Activated naive CD8-positive, alpha-beta T cell (primary cell): ENCODE data around the gene CCDC154.

Experiments used
- H3K27ac Mint-ChIP-seq: one replicate; pipeline ENCODE4 v1.8.0; 2021; ENCODE audit warnings: mixed read lengths
- H3K27me3 Mint-ChIP-seq: one replicate; pipeline ENCODE4 v1.8.0; 2021; ENCODE audit warnings: mixed read lengths
- H3K36me3 Mint-ChIP-seq: one replicate; pipeline ENCODE4 v1.8.0; 2021; ENCODE audit warnings: mixed read lengths
- H3K4me1 Mint-ChIP-seq: one replicate; pipeline ENCODE4 v1.8.0; 2021; ENCODE audit warnings: low read depth, mixed read lengths
- H3K4me3 Mint-ChIP-seq: one replicate; pipeline ENCODE4 v1.8.0; 2021; ENCODE audit warnings: mild to moderate bottlenecking, mixed read lengths
- H3K9me3 Mint-ChIP-seq: one replicate; pipeline ENCODE4 v1.8.0; 2021; ENCODE audit warnings: low read depth, mixed read lengths

Gene CCDC154

DNA sequence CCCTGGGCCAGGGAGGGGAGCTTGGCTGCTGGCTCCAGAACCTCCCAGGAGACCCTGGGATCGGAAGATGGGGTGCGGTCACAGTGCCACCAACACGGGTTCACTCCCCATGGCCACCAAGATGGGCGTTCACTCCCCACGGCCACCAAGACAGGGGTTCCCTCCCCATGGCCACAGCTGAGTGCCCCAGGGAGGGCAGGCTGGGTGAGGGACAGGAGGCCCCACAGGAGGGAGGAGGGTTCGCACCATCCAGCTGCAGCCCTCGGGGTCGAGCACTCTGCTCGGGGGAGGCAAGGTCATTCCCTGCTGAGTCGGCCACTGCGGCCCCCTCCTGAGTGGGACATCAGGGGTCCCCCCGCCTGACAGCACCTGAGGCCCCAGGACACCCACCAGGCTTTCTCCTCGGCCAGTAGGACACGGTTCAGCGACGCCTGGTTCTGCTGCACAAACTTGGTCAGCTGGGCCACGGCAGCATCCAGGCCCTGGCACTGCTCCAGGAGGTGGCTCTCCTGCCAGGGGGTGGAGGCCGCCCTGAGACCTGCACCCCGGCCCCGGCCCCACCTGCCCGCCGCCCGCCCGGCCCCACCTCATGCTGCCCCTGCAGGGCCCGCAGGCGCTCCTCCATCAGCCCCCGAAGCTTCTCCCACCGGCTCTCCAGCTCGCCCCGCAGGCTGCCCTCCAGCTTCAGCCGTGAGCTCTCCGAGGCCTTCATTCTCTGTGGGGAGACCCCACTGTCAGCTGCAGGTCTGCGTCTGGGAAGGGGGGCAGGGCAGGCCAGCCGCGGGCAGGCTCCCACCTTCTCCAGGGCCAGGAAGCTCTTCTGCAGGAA, 5.9 kb downstream of the CCDC154 start:
- Mint-ChIP-seq H3K4me3 (no peak overlapping the region), H3K27ac (no peak overlapping the region), H3K36me3 (no peaks in the 10 kb centered on the region), H3K27me3 (no peaks in the 10 kb centered on the region), H3K4me1 (no peaks in the 10 kb centered on the region), H3K9me3 (no peaks in the 10 kb centered on the region)

- Mint-ChIP-seq H3K9me3 (no peaks in the 10 kb centered on the region), H3K27ac (no peak overlapping the region), H3K27me3 (no peaks in the 10 kb centered on the region), H3K36me3 (no peaks in the 10 kb centered on the region), H3K4me1 (no peaks in the 10 kb centered on the region), H3K4me3 (no peak overlapping the region)
These were observed 6.8 kb downstream of the CCDC154 start for GRCh38 chr16:1437606-1438005.

DNA sequence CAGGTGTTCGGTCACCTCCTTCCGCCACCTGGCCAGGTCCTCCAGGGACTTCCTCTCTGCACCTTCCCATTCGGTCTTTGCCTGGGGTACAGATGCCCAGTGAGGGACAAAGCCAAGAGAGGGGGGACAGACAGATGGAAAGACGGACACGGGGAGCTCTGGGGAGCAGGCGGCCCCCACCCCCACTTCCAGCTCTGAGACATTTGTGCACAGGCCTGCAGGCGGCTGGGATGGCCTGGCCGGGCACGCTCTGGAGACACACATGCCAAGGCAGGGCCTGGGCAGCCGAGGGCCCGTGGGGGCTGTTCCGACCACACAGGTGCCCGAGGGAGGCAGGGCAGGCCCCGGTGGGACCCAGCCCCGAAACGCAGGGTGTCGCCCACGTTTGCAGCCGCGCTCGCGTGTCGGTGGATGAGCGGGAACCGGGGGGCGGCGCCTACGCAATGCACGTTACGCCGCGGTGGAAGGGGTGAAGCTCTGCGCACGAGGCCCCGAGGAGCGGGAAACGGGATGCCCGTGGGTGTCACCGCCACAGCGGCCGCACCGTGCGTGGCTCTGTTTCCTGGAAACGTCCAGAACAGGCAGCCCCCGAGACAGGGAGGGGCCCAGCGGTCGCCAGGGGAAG, 7.5 kb downstream of the CCDC154 start:
- H3K27ac Mint-ChIP-seq, result no peak overlapping the region
- no peaks in the 10 kb centered on the region for H3K4me1 Mint-ChIP-seq
- no peaks in the 10 kb centered on the region for H3K27me3 Mint-ChIP-seq
- no peaks in the 10 kb centered on the region for H3K9me3 Mint-ChIP-seq
- H3K4me3 Mint-ChIP-seq, result no peak overlapping the region
- H3K36me3 Mint-ChIP-seq, result no peaks in the 10 kb centered on the region

DNA sequence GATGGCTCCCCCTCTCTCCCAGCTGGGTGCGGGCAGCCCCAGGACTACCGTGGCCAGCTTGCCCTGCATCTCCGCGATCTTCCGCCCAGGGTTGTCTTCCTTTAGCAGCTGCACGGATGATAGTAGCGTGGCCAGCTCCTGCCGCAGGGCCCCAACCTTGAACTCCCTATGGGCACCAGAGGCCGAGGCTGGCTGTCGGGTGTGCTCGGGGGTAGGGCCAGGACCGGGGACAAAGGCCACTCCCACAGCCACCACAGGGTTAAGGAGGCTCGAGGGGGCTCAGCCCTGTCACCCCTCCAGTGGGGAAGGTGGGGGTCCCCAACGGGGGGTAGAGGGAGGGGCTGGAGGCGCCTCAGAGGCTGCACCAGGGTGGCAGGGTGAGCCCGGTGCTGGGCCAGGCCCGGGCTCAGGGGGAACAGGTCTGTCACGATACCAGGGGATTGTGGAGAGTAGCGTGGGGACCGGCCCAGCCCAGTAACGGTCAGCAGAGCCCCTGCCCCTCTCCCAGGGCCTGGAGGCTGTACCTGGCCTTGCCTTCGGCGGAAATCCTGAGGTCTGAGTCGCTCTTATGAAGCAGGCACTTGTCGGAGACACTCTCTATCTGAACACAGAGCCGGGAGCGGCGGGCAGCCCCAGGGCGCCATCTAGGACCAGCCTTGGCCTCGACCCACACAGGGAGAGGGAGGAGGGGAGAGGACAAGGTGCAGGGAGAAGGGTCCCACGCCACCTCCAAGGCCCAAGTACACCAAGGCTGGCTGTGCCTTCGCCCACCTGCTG, 8.2 kb downstream of the CCDC154 start:
- Mint-ChIP-seq H3K4me3 (no peak overlapping the region), H3K27ac (no peak overlapping the region), H3K9me3 (no peaks in the 10 kb centered on the region), H3K36me3 (no peaks in the 10 kb centered on the region), H3K27me3 (no peaks in the 10 kb centered on the region), H3K4me1 (no peaks in the 10 kb centered on the region)

- H3K4me1 Mint-ChIP-seq, result no peaks in the 10 kb centered on the region
- H3K4me3 Mint-ChIP-seq, result no peak overlapping the region
- no peak overlapping the region for H3K27ac Mint-ChIP-seq
- H3K9me3 Mint-ChIP-seq, result no peaks in the 10 kb centered on the region
- H3K27me3 Mint-ChIP-seq, result no peaks in the 10 kb centered on the region
- H3K36me3 Mint-ChIP-seq, result no peaks in the 10 kb centered on the region
These were observed 9.4 kb downstream of the CCDC154 start for GRCh38 chr16:1434644-1435592.

DNA sequence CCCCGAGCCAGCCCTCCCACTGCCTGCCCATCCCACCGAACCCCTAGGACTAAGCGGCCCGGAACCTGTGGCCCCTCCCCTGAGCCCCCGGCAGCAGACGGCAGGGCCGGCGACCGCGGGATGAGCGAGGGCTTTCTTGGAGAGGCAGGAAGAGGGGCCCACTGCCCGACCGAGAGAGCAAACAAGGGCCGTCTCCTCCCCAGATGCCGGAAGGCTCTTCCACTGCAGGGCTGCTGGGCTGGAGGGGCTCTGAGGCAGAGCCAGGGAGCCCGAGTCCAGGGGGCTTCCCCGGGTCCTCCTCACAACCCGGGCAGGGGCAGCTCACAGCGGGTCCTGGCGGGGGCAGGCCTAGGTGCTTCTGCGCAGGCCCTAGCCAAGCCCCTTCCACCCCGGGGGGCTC, 10.6 kb downstream of the CCDC154 start:
- Mint-ChIP-seq H3K27me3 (no peaks in the 10 kb centered on the region), H3K4me1 (no peaks in the 10 kb centered on the region), H3K9me3 (no peaks in the 10 kb centered on the region), H3K27ac (no peak overlapping the region), H3K4me3 (no peak overlapping the region), H3K36me3 (no peaks in the 10 kb centered on the region)

- H3K4me1 Mint-ChIP-seq, result no peaks in the 10 kb centered on the region
- H3K27ac Mint-ChIP-seq, result no peak overlapping the region
- H3K36me3 Mint-ChIP-seq, result no peaks in the 10 kb centered on the region
- no peaks in the 10 kb centered on the region for H3K9me3 Mint-ChIP-seq
- H3K27me3 Mint-ChIP-seq, result no peaks in the 10 kb centered on the region
- no peak overlapping the region for H3K4me3 Mint-ChIP-seq
These were observed 11.1 kb downstream of the CCDC154 start for GRCh38 chr16:1433263-1433560.

GRCh38 chr16:1432388-1433262, 11.7 kb downstream of the CCDC154 start:
- H3K27me3 Mint-ChIP-seq, result no peaks in the 10 kb centered on the region
- H3K36me3 Mint-ChIP-seq, result no peaks in the 10 kb centered on the region
- H3K4me1 Mint-ChIP-seq, result no peaks in the 10 kb centered on the region
- H3K9me3 Mint-ChIP-seq, result no peaks in the 10 kb centered on the region
- H3K4me3 Mint-ChIP-seq, result peak overlapping the region; percentile 67
- H3K27ac Mint-ChIP-seq, result peak overlapping the region; percentile 79

DNA sequence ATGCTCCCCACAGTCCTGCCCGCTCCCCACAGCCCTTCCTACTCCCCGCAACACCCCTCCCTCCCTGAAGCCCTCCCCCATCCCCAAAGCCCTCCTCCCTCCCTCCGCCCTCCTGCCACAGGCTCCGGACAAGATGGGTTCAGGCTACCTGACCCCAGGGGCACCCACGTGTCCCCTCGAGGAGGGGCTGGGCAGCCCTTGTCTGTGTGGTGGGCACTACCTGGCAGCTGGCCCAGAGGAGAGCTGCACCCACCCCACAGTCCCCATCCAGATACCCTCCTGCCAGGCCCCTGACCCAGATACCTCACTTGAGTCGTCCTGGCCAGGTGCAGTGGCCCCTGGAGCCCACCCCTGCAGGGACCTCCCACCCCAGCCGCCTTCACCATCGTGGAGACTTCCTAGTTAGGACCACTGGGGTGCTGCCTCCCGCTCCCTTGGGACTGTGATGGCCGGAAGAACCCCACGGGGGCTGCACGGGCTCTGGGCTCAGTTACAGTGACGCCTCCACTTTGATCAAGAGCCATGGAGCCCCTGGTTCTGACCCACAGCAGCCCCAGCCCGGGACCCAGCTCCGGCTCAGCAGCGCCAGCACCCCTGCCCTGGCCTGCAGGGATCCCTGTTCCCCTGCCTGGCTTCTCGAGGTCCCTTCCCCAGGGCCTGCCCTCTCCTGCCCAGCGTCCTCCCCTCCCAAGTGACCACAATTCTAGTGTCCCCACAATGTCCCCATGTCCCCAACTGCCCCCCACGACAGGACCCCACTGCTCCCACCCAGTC, 12.7 kb downstream of the CCDC154 start:
- no peaks in the 10 kb centered on the region for H3K27me3 Mint-ChIP-seq

DNA sequence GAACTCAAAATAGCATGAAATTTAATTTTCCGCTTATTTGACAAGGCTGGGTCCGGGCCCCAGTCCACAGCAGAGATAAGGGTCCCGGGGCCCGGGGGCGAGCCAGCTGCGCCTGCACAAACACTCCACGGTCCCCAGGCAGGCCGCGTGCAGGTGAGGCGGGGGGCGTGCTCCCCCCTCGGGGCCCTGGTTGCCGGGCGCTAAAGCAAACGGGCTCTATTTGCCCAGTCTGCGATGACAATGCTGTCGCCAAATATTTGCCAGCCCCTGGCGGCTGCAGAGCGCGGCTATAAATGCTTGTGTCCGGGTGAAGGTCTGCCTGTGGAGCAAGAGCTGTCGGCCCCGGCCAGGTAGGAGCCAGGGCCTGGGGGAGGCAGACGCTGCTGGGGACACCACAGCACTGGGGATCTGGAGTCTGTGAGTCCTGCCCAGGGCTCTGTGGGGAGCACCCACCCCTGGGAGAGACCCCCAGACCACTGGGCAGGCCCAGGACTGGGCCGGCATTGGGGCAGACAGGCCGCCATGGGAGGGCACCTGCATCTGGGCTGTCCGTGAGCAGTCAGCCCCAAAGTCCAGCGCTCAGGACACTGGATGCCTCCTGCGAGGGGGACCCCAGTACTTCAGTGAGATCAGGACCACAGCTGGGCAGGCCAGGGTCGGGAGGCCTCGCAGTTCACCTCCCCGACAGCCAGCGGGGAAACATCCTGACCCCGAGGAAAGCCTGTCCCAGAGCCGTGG, 13.4 kb downstream of the CCDC154 start, which contains the start of gene PERCC1:
Gene PERCC1 (plus strand): TSS at position 320 of the 738 bp plus-strand sequence. CDS start 1,516 bp downstream, outside the sequence.
- Mint-ChIP-seq H3K9me3 (no peaks in the 10 kb centered on the region), H3K4me3 (peak within 1 kb of the TSS; percentile 67), H3K27me3 (no peaks in the 10 kb centered on the region), H3K27ac (peak within 1 kb of the TSS; percentile 79), H3K4me1 (no peaks in the 10 kb centered on the region), H3K36me3 (no peaks in the 10 kb centered on the region)

More for the DNA sequence above, 12.7 kb downstream of the CCDC154 start:
- Mint-ChIP-seq H3K4me3 (peak overlapping the region; percentile 67), H3K36me3 (no peaks in the 10 kb centered on the region), H3K4me1 (no peaks in the 10 kb centered on the region), H3K9me3 (no peaks in the 10 kb centered on the region), H3K27ac (peak overlapping the region; percentile 79)

- no peak overlapping the region for H3K27ac Mint-ChIP-seq
- H3K36me3 Mint-ChIP-seq, result no peaks in the 10 kb centered on the region
- no peak overlapping the region for H3K4me3 Mint-ChIP-seq
- H3K27me3 Mint-ChIP-seq, result no peaks in the 10 kb centered on the region
- H3K4me1 Mint-ChIP-seq, result no peaks in the 10 kb centered on the region
- H3K9me3 Mint-ChIP-seq, result no peaks in the 10 kb centered on the region
These were observed 14.1 kb downstream of the CCDC154 start for GRCh38 chr16:1430214-1430758.

DNA sequence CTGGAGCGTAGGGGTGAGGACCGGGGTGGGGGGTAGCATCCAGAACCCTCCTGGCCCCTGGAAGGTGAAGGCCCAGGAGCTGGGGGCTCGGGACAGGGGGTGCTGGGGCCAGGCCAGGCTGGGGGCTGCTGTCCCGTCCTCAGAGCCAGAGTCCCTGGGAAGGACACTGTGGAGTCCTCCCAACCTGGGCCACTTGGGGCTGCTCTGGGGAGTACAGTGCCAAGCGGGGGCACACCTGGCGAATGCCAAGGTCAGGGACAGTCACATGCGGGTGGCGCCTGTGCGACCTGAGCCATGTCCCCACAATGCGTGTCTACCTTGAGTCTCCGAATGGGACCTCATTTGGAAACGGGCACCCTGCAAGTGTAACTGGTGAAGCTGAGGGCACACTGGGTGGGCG, 14.7 kb downstream of the CCDC154 start:
- no peak overlapping the region for H3K27ac Mint-ChIP-seq
- H3K27me3 Mint-ChIP-seq, result no peaks in the 10 kb centered on the region
- no peaks in the 10 kb centered on the region for H3K4me1 Mint-ChIP-seq
- no peaks in the 10 kb centered on the region for H3K9me3 Mint-ChIP-seq
- no peaks in the 10 kb centered on the region for H3K36me3 Mint-ChIP-seq
- H3K4me3 Mint-ChIP-seq, result no peak overlapping the region
